Measurements from ENCODE around the gene PPP1R16B. TPM values are rescaled to one million over a fixed set of nuclear protein-coding genes. Genes with fewer than 3 reads are reported as not detected.

The PPP1R16B gene
- total RNA-seq, 6 experiments from 2014 or later: 0.62 to 4.0 (median 2.3) TPM

DNA sequence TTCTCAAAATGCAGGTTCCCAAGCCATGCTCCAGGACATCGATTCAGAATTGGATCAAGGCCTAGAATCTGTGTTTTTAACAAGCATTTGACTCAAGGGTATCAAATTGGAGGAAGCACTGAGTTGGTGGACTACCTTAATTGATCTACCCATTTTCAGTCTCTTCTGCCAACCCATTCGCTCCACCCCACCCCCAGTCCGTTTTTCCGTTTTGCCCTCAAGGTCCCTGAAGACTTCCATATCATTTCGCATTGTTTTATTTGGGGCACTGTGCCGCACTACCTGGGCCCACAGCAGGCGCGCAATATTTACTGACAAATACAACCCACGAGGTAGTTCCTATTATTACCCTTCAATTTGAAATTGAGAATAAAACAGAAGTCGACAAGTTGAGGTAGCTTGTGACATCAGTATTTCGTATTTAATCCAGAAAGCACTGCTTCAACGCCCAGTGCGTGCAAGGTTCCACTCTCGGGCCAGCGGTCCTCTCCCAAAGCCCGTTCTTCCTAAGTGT, 156.1 kb downstream of the PPP1R16B start:
- DNase-seq (no peak), ATAC-seq (peak in 1 of 4 donors; percentile 1)
- Histone ChIP-seq H3K36me3 (no peaks in the 10 kb centered on the region), H3K4me1 (peaks cover 0 to 15% (median 5%) of the 10 kb centered on the region in 4 donors), H3K27me3 (no peaks in the 10 kb centered on the region), H3K27ac (peak overlapping the region; percentile 83 to 90 (median 86)), H3K4me3 (peak overlapping the region; percentile 96 to 99 (median 97)), H3K9me3 (no peaks in the 10 kb centered on the region)
- no peak for TF ChIP-seq CTCF (IDR thresholded peaks at IDR 0.05)
- no peak for TF ChIP-seq POLR2A (IDR thresholded peaks at IDR 0.05)
- 7% methylated on average over 9 of the region's 16 CpGs for WGBS (ENCODE audit: insufficient coverage, low coverage, low lambda C conversion rate, missing lambda C conversion rate)
- intact Hi-C loops (cut with DNase I): no loop called here

GRCh38 chr20:38962044-38962927, 156.8 kb downstream of the PPP1R16B start, which contains the start of gene DHX35:
TSS of gene DHX35 (plus strand) at chr20:38962344. CDS start at chr20:38962368, 24 bp downstream.
- intact Hi-C loops (cut with DNase I): no loop called here
- H3K36me3 ChIP-seq: no peaks in the 10 kb centered on the region
- TF ChIP-seq POLR2A (IDR thresholded peaks at IDR 0.05) (peak; percentile 54), CTCF (IDR thresholded peaks at IDR 0.05) (peak in 3 of 4 donors; percentile 13 to 53 (median 50))
- H3K27ac ChIP-seq: peak within 1 kb of the TSS; percentile 83 to 90 (median 86)
- H3K27me3 ChIP-seq: no peaks in the 10 kb centered on the region
- WGBS (ENCODE audit: insufficient coverage, low coverage, low lambda C conversion rate, missing lambda C conversion rate): 0% methylated on average over 8 of the region's 70 CpGs
- H3K9me3 ChIP-seq: no peaks in the 10 kb centered on the region
- peak within 1 kb of the TSS; percentile 96 to 99 (median 97) for H3K4me3 ChIP-seq
- DNase-seq (peak; percentile 99), ATAC-seq (peak; percentile 100)
- H3K4me1 ChIP-seq: peaks cover 0 to 15% (median 5%) of the 10 kb centered on the region in 4 donors

DNA sequence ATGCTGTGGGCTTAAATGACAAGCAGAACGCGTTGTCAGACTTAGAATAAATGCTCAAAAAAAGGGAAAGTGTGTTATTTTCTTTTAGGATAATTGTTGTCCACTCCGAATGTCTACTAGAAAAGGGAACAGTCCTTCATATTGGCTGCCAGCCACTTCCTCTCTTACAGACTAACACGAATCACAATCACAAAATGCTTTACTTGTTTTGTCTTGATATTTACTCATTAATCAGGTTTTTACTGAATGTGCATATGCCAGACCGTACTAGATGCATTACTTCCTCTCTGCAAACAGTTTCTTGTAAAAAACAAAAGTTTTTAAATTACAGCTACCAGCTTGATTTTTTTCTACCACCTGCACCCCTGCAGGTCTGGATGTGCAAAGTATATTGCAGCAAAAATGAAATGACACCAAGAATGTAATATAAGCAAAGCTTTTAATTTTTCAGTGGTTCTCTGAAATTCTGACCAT, 157.5 kb downstream of the PPP1R16B start:
- H3K36me3 ChIP-seq: no peaks in the 10 kb centered on the region
- ATAC-seq (no peak), DNase-seq (no peak)
- H3K4me3 ChIP-seq: peak overlapping the region; percentile 96 to 99 (median 97)
- WGBS (ENCODE audit: insufficient coverage, low coverage, low lambda C conversion rate, missing lambda C conversion rate): 2% methylated on average over 5 of the region's 5 CpGs
- H3K4me1 ChIP-seq: peaks cover 0 to 15% (median 5%) of the 10 kb centered on the region in 4 donors
- TF ChIP-seq POLR2A (IDR thresholded peaks at IDR 0.05) (no peak), CTCF (IDR thresholded peaks at IDR 0.05) (no peak)
- H3K27me3 ChIP-seq: no peaks in the 10 kb centered on the region
- no peaks in the 10 kb centered on the region for H3K9me3 ChIP-seq
- H3K27ac ChIP-seq: peak overlapping the region; percentile 83 to 90 (median 86)
- intact Hi-C loops (cut with DNase I): no loop called here

DNA sequence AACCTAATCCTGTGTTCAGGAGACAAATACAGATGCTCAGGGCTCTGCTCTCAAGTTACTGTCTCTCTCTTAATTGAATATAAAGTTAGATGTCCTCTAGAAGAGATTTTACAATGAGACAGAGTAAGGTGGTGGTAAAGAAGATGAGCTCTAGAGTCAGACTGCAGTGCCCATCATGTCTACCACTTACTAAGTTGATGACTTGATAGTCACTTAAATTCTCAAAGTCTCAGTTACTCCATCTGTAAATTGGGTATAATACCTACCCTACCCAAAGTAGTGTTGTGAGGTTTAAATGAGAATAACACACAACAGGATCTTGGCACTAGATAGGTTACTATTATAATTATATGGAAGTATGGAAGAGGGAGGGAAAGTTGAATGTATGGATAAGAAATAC, 158.2 kb downstream of the PPP1R16B start:
- Histone ChIP-seq H3K9me3 (no peaks in the 10 kb centered on the region), H3K27me3 (no peaks in the 10 kb centered on the region), H3K4me3 (no peak overlapping the region), H3K4me1 (peaks cover 0 to 15% (median 5%) of the 10 kb centered on the region in 4 donors), H3K27ac (no peak overlapping the region), H3K36me3 (no peaks in the 10 kb centered on the region)
- TF ChIP-seq POLR2A (IDR thresholded peaks at IDR 0.05) (no peak), CTCF (IDR thresholded peaks at IDR 0.05) (no peak)
- no peak for ATAC-seq
- DNase-seq: no peak
- intact Hi-C loops (cut with DNase I): no loop called here

Data from right lobe of liver (tissue), 6 donors.